ENCODE measurements around the gene PHC2.

Gene PHC2, protein sequence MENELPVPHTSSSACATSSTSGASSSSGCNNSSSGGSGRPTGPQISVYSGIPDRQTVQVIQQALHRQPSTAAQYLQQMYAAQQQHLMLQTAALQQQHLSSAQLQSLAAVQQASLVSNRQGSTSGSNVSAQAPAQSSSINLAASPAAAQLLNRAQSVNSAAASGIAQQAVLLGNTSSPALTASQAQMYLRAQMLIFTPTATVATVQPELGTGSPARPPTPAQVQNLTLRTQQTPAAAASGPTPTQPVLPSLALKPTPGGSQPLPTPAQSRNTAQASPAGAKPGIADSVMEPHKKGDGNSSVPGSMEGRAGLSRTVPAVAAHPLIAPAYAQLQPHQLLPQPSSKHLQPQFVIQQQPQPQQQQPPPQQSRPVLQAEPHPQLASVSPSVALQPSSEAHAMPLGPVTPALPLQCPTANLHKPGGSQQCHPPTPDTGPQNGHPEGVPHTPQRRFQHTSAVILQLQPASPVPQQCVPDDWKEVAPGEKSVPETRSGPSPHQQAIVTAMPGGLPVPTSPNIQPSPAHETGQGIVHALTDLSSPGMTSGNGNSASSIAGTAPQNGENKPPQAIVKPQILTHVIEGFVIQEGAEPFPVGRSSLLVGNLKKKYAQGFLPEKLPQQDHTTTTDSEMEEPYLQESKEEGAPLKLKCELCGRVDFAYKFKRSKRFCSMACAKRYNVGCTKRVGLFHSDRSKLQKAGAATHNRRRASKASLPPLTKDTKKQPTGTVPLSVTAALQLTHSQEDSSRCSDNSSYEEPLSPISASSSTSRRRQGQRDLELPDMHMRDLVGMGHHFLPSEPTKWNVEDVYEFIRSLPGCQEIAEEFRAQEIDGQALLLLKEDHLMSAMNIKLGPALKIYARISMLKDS

DNA sequence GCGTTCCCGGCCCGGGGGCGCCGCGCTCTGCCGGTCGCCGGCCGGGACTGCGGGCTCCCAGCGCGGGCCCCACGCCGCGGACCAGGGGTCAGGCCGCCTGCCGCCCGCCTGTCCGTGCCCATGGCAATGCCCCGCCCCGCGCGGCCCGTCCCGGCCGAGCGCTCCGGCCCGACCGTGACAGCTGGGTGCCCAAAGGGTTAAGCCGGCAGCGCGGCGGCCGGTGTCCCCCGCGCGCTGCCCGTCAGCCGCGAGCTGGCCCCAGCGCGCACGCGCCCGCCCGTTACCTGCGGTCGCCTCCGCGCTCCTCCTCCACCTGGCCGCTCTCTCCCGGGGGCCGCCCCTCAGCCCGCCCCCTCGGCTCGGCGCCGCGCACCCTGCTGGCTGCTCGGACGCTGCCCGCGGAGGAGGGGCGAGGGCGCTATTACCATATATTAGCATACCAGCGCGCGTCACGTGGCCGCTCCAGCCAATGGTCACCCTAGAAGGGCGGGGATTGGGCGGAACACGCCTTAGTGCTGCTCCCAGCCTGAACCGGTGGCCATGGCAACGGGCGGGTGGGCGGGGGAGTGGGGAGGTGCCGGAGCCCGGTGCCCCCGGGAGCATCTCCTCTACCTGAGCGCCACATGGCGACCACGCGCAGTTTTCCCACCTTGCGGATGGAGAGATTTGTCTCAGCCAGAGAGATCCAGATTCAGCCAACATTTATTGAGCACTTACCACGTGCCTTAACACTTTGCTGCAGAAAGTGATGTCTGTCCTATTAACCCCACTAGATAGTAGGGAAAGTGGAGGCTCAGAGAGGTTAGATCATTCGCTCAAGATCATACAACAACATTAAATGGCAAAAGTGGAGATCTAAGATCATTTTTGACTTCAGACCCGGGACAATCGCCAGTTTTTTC is at the start of gene PHC2:
PHC2 (minus strand) TSS at position 404 of the 902 bp plus-strand sequence. CDS start 55,556 bp downstream, outside the sequence.
- DNase-seq, result peak; percentile 90

DNA sequence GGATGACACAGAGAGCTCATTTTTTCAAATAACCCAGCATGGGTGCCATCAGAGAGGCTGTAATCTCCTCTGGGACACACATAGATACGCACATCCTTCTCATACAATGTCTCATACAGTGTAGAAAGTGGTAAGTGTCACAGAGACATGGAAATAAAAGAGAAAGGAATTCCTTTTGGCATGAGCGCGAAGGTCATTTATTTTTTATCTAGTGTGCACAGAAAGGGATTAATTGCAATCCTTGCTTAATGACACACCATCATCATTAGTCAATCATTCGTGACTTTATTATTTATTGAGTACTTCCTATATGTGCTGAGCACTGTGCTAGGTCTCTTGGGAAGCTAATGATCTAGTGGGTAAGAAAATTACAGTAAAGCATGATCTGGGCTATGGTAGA is 46.6 kb upstream of the PHC2 start:
- DNase-seq, result no peak

DNA sequence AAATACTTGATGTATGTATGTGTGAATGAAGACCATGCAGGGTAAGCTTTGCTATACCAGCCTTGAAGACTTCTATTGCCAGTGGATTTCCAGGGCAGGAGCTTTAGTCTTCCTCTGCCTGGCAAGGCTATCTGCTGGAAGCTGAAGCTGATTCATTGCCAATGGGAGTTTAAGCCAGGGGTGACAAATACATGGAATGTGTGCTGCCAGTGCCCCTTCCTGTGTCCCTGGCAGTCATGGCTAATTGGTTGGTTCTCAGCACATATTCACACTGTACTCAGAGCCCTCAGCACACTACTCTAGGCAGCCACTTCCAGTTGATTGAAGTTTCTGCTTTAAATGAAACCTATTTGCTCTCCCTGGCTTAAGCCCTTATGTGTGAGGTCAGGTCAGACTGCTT is 43.0 kb upstream of the PHC2 start:
- no peak for DNase-seq

DNA sequence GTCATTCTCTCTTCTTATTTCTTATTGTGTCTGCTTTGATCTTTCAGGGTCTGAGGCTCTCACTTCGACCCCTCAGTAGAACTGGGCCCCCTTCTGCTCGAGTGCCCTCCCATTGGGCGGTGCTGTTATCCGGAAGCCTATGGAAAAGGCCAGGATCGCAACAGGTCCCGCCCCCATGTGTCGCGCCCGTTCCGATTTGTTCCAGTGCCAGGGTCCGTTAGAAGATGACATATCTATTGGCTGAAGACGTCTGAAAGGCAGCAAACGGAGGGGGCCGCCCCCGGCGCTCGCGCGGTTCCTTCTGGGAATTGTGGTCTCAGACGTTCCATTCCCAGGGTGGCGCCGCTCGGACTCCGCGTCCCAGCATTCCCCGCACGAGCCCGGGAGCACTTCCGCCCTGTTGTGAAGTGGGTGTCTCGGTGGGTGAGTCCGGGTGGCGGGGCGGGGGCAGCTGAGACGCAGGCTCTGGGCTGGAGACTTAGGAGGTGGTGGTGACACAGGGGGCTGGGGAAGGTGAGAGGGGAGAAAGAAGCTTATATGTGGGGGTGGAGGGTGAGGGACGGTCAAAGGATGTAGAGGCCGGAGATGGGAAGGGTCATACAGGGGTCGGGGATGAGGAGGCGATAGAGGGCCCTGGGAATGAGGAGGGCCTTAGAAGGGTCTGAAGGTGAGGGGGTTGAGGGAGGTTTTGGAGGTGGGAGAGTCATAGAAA is 41.5 kb upstream of the PHC2 start, which contains the start of gene ZSCAN20:
ZSCAN20 (plus strand) TSS at position 377 of the 712 bp plus-strand sequence. CDS start 6,644 bp downstream, outside the sequence.
- DNase-seq, result peak; percentile 84

DNA sequence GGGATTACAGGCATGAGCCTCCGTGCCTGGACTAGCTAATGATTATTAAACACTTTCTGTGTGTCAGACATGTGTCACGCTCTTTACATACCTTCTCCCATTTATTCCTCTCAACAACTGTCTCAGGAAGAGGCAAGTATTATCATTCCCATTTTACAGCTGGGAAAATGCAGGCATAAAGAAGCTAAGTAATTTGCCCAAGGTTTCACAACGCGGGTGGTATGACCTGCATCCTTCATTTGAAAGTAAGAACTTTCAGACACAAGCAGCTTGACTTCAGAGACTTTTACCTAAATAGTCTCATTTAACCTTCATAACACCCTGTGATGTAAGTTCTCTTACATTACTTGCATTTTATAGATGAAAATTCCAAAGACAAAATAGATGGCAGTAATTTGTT is 40.5 kb upstream of the PHC2 start:
- DNase-seq, result no peak

DNA sequence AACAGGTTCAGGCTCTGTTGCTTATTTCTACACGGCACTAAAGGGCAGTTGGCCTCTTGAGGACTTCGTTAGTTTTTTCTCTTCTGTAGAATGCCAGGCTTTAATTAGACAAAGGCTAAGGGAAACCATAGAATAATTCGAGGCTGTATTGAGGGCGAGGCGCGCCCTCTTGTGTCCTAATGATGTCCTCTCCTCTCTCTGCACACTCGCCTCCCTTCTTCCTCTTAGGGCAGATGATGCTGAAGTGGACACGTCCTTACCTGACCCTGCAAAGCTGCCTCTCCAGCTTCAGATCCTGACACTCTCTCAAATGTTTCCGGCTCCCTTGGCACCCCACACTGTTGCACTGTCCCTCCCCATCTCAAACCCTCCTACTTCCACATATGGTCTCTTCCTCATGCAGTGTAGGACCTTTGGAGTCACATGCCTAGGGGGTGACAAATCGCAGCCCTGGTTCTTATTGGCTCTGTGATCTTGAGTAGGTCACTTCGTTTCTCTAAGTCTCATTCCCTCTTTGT is 39.7 kb upstream of the PHC2 start:
- DNase-seq, result peak; percentile 41

DNA sequence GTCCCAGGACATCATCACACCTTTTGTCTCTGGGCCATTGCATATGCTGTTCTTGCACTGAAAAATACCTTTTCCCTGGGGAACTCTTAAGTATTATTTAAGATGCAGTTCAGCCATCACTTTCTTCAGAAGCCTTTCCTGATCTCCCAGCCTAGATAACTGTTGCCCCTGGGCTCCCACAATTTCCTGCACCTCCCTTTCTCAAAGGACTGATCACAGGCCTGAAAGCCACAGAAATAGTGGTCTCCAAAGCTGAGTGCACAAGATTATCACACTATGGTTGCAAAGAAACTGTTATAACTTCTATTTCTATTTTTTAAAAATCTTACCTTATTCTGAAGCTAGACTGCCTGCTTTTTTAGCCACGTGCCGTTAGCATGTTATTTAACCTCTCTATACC is 38.8 kb upstream of the PHC2 start:
- DNase-seq, result no peak

DNA sequence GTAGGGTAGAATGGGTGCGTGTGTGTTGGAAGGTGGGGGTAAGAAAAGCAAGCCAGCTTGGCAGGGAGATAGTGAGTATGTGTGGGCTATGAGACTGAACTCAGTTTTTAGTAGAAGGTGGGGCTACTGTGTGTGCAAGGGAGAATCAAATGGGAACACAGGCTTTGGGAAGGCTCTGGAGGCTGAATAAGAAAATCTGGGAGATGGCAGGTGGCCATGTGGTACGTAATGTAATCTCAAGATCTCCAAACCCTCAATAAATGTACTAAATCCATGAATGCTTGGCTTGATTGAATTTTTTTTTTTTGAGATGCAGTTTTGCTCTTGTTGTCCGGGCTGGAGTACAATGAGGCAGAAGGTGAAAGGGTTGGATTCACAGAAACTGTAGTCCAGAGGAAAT is 38.1 kb upstream of the PHC2 start:
- DNase-seq, result no peak

DNA sequence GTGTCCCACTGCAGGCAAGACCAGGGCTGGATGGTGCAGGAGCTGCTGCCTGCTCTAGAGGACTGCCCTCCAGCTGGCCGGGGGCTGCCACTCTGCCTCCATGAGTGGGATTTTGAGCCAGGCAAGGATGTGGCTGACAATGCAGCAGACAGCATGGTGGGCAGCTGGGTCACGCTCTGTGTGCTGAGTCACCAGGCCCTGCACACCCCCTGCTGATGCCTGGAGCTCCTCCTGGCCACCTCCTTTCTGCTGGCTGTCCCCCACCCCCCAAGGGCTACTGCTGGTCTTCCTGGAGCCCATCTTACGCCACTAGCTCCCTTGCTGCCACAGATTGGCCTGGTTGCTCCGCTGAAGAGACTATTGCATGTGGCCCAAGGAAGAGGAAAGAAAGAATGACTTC is 37.6 kb upstream of the PHC2 start:
- no peak for DNase-seq

DNA sequence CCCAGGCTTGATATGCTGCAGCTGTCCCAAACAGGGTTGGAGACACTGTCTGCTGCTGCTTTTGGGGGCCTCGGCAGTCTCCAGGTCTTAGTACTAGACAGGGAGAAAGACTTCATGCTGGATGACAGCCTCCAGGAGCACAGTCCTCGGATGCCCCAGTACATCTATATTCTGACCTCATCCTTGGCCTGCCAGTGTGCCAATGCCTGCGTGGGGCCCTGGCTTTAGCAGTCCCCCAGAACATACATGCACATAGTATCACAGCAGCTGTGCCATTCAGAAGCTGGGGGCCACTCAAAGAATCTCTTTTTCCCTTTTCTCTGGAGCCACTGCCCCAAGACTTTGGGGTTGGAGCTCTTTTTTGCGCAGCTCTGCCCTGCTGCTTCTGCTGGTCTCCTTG is 37.1 kb upstream of the PHC2 start:
- DNase-seq, result no peak

DNA sequence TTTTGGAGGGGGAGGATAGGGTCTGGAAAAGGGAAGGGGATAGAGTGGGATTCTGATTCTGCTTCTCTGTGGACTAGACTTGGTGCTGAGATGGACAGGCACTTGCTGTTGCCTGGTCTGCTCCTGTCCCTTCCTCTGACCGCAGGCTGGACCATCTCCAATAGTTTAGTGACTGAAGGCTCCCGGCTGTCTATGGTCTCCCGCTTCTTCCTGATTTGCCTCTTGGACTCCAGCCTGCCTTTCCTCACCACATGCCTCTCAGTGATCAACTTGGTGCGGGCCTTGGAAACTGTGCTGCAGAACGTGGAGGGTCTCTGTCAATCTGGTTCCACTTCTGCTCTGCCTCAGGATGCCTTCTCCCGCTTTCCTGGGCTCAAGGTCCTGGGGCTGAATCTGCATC is 35.3 kb upstream of the PHC2 start:
- DNase-seq, result no peak

DNA sequence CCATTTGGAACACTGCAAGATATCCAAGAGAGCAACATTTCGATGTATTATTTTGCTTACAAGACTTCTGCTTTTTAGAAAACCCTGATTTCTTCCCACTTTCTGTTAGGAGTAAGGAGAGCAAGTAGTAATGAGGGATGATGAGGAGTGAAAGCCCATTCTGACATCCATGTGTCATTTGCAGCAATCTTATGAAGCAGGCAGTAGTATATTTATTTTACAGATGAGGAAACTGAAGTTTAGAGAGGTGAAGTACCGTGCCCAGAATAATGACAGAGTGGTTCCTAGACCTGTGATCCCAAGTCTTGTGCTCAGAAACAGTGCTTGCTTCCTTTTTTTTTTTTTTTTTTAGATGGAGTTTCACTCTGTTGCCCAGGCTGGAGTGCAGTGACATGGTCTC is 34.4 kb upstream of the PHC2 start:
- DNase-seq, result no peak

DNA sequence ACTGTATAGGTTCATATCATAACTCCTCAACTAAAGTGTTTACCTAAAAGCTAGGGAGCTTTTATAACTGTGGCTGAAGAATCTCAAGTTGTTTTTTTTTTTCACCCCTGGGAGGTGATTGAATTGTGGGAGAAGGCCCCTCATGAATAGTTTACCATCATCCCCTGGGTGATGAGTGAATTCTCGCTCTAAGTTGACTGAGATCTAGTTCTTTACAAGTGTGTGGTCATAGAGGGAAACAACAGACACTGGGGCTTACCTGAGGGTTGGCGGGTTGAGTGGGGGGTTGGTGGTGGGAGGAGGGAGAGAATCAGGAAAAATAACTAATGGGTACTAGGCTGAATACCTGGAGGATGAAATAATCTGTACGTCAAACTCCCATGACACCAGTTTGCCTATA is 33.7 kb upstream of the PHC2 start:
- no peak for DNase-seq

DNA sequence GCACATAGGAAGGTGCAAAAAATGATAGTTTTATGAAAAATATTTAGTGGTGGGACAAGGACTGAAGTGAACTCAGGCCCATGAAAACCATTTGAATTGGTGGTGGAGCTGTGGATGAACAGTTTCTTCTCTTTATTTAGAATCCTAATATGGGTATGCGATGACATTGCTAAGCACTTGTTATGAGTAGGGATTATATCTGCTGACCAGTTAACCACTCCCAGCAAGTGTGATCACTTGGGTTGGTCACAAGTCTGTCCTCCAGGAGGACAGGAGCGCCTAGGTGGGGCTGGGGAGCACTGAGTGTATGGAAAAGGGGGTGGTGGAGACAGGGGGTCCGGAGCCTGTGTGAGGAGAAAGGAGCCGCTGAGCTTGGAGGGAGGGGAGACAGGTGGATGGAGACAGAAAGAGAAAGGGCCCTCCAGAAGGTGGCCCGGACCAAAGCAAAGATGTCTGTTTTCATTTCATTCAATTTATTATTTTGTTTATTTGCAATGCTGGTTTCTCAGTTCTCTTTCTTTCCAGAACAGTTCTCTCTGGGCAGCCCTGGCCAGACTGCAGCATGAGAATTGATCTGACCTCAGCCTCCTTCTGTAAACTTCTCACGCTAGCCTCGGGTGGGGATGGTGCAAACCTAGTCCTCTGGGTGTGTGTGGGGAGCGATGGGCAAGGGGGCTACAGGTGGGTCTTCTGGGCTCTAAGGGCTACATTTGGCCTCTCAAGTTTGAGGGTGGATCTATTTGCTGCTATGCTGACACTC is 31.7 kb upstream of the PHC2 start:
- DNase-seq, result no peak

DNA sequence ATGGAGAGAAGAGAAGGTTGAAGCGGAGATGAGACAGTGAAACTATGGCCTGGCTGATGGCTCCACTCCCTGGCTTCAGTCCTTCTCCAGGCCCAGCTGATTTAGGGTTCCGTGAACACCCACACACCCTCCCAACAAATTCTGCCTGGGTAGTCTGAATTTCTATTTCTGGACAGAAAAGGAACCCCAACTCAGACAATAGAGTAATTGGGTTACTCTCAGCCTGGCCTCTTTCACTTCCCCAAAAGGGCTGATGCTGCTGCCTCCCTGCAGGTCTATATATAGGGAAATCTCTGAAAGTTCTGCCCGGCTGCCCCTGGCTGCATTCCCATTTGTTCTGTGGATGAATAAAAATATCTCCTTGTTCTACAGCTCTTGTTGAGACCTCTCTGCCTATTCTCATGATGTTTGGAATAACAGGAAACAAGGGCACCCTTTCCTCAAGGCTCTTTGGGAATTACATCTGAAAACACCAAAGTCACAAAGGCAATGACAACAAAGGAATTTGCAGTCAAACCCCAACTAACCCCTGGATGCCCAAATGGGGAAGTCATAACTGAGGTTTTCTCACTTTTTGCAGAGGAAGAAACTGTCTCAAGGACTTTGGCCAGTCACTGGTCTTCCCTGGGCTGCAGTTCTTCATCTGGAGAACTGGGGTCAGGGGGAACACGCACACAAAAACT is 30.2 kb upstream of the PHC2 start:
- no peak for DNase-seq

DNA sequence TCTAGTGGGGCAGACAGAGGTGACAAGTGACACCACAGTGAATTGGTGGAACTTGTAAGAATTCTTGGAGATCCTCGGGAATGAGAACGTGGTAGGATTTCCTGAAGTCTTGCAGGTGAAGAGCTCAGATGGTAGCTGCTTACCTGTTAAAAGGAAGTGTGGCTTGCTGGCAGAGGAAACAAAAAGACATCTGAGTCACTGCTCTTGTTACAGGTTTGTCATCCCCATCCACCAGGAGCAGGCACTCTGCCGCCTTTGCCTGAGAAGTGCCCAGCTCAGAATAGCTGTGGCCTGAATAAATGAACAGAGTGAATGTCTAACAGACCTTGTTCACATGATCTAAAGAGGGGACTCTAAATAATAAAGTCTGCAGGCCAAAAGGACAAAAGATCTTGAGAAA is 29.2 kb upstream of the PHC2 start:
- DNase-seq, result no peak

DNA sequence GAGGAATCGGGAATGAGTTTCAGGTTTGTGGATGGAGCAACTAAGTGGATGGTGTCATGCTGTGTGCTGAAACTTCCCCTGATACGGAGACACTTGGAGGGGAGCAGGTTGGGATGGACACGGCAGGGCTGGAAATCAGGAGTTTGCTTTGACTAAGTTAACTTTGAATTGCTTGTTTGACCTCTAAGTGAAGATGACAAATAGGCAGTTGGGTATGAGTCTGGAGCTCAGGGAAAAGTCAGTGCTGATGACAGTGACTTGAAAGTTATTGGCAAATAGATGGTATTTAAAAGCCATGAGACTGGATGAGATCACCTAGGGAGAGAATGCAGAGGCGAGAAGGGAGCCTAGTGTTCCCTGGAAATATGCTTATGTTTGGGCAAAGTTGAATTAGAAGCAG is 28.8 kb upstream of the PHC2 start:
- DNase-seq, result no peak

DNA sequence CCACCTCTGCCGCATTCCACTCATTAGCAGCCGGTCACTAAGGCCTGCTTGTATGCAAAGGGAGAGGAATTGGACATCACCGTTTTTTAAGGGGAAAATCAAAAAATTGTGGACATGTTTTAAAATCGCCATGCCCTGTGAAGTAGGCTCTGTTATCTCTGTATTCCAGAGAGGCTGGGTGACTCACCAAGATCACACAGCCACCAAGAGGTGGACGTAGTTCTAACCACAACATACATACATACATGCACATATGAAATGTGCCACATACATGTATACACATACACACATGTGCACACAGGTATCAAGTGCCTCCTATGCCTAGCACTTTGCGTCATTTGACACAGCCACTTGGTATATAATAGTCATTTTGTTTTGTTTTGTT is 25.6 kb upstream of the PHC2 start:
- DNase-seq, result no peak

DNA sequence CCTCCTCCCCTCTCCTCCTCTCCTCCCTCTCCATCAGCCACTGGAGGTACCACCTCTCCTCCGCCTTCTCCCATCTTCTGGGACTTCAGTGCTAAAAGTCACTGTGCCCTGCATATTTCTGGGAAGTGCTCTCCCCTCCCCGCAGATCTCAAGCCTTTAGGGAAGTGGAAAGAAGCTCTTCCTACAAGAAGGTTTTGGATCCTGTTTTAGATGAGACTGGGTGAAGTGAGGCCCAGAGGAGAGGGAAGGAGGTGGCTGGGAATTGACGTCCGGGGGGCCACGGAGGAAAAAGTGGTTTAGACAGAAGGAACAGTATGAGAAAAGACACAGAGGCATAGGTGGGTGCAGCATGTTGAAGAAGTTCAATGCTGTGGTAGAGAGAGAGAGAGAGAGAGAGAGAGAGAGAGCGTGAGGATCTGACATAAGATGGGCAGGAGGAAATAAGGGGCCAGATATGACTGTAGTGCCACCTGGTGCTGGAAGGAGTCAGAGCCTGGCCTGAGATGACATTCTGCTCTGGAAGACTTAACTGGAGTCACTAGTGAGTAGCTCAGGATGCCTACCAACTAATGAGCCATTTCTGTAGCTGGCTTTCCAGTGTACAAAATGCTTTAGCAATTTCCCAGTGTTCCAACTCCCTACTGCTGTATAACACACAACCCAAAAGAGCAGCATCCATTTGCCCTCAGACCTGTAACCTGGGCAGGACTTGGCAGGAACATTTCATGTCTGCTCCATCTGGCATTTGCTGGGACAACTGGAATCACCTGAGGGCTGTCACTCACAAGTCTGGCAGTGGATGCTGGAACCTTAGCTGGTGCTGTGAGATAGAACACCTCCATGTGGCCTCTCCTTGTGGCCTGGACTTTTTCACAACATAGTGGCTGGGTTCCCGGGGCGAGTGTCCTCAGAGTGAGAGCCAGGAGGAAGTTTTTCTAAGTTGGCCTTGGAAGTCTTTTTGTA is 24.9 kb upstream of the PHC2 start:
- no peak for DNase-seq

Measured in stimulated activated CD4-positive, alpha-beta T cell treated with anti-CD3 and anti-CD28 coated beads, Interleukin-12 subunit alpha, Interleukin-12 subunit beta, amount 100 ng/mL, for 4 hours (primary cell).